ENCODE results near the gene BCL2L12. TPM values are rescaled to one million over a fixed set of nuclear protein-coding genes. Genes with fewer than 3 reads are reported as not detected.

Gene BCL2L12
- total and polyA plus RNA-seq, 2 donors (not counting 1 experiment from before 2014, with no cell fraction given), result 19.9 to 22.1 TPM

- ATAC-seq (ENCODE audit: low read depth), result peak; percentile 51
- Histone ChIP-seq H3K27me3 (replicated peaks in 1 of 4; ENCODE audit: control extremely low read depth in 1 of 4, control insufficient read depth in 3 of 4, insufficient read depth in 4 of 4, low read length in 3 of 4) (peaks cover 0 to 33% (median 14%) of the 10 kb centered on the region in 4 experiments), H3K36me3 (replicated peaks in 1 of 2; ENCODE audit: control extremely low read depth in 1 of 2, control insufficient read depth in 1 of 2, extremely low read depth in 1 of 2, insufficient read depth in 2 of 2, low read length in 1 of 2) (peaks cover 0 to 19% of the 10 kb centered on the region in 2 experiments), H3K4me1 (ENCODE audit: control insufficient read depth in 2 of 2, insufficient read depth in 2 of 2, low read length in 2 of 2) (peaks cover 25% of the 10 kb centered on the region in 2 donors), H4K20me1 (ENCODE audit: control insufficient read depth, insufficient read depth, low read length, poor library complexity, severe bottlenecking) (peaks cover 28% of the 10 kb centered on the region), H3K27ac (ENCODE audit: low read length in 2 of 2) (no peak within 1 kb of the TSS), H3K4me3 (ENCODE audit: control extremely low read depth in 1 of 5, extremely low read depth in 1 of 5, insufficient read depth in 1 of 5, low read depth in 2 of 5, low read length in 4 of 5) (peak within 1 kb of the TSS; percentile 3 to 58 (median 43)), H3K9ac (ENCODE audit: low read length) (peak within 1 kb of the TSS; percentile 62), H3K9me3 (ENCODE audit: control extremely low read depth in 1 of 3, control insufficient read depth in 2 of 3, insufficient read depth in 1 of 3, low read length in 2 of 3) (peaks cover 0 to 8% (median 0%) of the 10 kb centered on the region in 3 donors), H2AFZ (ENCODE audit: insufficient read depth, low read depth, low read length, poor library complexity, severe bottlenecking) (peak within 1 kb of the TSS; percentile 76), H3K79me2 (ENCODE audit: control insufficient read depth, insufficient read depth, low read length) (no peaks in the 10 kb centered on the region), H3K4me2 (replicated peaks; ENCODE audit: low read depth, low read length, poor library complexity, severe bottlenecking) (peak within 1 kb of the TSS; percentile 87)
- DNase-seq, result peak; percentile 54
- Mint-ChIP-seq H3K4me1 (peaks cover 22% of the 10 kb centered on the region), H3K27ac (peak within 1 kb of the TSS; percentile 70), H3K27me3 (peaks cover 31% of the 10 kb centered on the region), H3K4me3 (peak within 1 kb of the TSS; percentile 89), H3K9me3 (ENCODE audit: insufficient read depth) (no peaks in the 10 kb centered on the region)
- intact Hi-C loops (cut with micrococcal nuclease), result no loop called here
- TF ChIP-seq, protein P1, sequence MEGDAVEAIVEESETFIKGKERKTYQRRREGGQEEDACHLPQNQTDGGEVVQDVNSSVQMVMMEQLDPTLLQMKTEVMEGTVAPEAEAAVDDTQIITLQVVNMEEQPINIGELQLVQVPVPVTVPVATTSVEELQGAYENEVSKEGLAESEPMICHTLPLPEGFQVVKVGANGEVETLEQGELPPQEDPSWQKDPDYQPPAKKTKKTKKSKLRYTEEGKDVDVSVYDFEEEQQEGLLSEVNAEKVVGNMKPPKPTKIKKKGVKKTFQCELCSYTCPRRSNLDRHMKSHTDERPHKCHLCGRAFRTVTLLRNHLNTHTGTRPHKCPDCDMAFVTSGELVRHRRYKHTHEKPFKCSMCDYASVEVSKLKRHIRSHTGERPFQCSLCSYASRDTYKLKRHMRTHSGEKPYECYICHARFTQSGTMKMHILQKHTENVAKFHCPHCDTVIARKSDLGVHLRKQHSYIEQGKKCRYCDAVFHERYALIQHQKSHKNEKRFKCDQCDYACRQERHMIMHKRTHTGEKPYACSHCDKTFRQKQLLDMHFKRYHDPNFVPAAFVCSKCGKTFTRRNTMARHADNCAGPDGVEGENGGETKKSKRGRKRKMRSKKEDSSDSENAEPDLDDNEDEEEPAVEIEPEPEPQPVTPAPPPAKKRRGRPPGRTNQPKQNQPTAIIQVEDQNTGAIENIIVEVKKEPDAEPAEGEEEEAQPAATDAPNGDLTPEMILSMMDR (IDR thresholded peaks at IDR 0.05), result no peak
- TF ChIP-seq EZH2 (IDR thresholded peaks at IDR 0.05; ENCODE audit: borderline replicate concordance, insufficient read depth, low read depth, low read length, poor library complexity, severe bottlenecking), result peak; percentile 55
- 4% methylated on average over 38 of the region's 38 CpGs for WGBS (ENCODE audit: insufficient coverage)
- ChIA-PET CTCF (interaction anchor here (0.7 to 1.7 kb wide), 4 partner anchors 10 to 120 kb away, joined by 3 to 6 read pairs (median 4); no protein-coding TSS in a partner anchor), POLR2A (interaction anchor here (0.6 kb wide), 1 partner anchor 832 kb away, joined by 3 read pairs; no protein-coding TSS in a partner anchor)
These were observed 25.0 kb downstream of the BCL2L12 start, which contains the start of gene CPT1C for GRCh38 chr19:49690656-49691242. CPT1C (plus strand) TSS chr19:49691116; CDS start chr19:49692253, 1,137 bp downstream.

All from B cell (primary cell).